NCI-H1694 treated with DMSO at 0.1 percent for 48 hours (cell line): ENCODE results near the gene KAT5.
"Not testable (repeated sequence)": the region's sequence is repeated elsewhere in the genome, so short reads cannot be mapped to it uniquely, and the experiment has no call there.

Experiments
- DNase-seq: peaks from one replicate; lab custom pipeline; 2025; lab: John Stamatoyannopoulos, UW

Gene KAT5

DNA sequence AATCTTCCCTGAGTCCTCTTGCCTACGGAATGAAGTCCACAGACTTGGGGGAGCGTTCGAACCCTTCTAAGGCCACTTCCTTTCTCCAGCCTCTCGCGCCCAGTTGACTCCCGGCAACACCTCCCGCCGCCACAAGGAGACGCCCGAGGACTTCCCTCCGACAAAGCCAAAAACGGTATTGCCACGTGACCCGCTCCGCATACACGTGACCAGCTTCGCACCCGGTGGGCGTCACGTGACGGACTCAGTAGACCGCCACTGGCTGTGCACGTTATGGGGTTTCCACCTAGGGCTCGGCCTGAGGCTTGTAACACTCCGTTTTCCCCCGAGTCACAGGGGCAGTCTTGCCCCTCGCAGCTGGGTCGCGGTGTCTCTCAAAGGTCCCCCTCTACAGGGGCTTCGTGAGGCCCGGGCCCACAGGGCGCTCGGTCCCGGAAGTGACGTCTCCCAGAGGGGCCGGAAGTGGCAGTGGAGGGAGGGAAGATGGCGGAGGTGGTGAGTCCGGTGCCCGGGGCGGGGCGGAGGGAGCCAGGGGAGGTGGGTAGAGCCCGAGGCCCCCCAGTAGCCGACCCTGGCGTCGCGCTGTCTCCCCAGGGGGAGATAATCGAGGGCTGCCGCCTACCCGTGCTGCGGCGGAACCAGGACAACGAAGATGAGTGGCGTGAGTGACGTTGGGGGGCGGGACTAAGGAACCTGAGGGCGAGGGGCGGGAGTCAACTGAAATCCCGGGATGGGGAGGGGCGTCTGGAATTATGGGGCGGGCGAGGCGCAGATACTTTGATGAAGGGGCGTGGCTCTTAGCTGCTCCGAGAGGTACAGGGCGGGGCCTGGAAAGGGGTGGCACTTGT is at the start of gene KAT5:
Gene KAT5, plus strand, starts transcription at position 468 of the 848 bp plus-strand sequence. Its CDS starts 16 bp downstream, at position 484.
- DNase-seq = peak; percentile 91

DNA sequence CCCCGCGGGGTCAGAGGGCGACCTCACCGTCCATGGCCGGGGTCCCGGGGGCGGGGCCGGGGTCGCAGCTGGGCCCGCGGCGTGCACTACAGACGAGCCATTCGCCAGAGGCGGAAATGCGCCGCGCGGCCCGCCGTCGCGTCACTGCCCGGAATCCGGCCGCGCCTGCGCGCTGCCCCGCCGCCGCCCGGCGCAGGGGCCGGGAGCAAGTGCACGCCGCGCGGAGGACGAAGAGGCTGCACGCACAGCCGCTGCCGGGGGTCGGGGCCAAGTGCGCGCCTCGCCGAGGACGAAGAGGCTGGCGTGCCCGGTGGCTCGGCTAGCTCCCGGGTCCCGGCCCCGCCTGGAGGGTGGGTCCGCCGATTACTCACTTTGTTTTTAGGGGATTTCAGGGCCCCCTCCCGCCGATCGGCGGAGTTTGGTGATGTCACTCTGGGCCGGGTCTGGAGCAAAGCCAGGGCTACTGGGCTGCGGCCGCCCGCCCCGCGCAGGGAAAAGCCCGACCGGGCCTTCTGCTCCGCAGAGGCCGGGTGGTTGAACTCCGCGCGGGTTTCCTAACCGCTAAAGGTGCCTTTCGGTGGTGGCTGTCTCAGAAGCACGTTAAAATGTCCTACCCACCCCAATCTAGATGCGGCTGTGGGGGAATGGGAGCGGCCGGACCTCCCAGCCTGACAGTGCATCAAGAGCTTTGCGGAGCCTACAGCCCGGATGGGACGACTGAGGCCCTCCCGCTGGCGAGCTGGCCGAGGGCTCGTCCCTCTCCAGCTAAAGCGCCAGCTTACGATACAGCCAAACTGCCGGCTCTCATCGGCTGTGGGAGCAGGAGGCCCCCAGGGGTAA is 49.0 kb upstream of the KAT5 start, which contains the start of gene RELA:
Gene RELA, minus strand, starts transcription at position 118 of the 840 bp plus-strand sequence. Its CDS starts 84 bp downstream, at position 34.
- peak; percentile 65 for DNase-seq

DNA sequence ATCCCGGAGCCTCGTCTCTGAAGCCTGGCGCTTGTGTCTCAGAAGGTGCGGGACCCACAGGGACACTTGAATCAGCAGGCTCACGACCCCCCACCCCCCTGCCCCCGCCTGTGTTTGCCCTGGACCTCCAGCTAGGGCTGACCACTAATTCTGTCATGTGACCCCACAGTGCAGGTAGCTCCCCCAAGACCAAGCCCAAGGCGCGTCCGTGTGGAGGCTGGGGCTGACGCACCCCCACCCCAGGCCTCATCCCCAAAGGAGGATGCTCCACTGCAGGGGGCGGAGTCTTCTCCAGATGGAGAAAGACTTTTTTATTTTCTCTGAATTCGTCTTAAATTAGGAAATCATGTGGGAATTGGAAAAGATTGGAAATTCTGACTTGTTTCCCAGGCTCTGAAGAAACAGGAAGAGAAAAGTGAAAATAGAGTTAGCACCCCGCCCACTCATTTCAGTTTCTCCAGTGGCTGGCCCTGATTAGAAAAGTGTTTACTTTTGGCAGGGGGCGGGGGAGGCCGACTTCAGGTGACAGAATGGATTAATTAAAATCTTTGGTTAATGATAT is 48.3 kb upstream of the KAT5 start:
- no peak for DNase-seq

GRCh38 chr11:65672180-65672860 is 39.7 kb upstream of the KAT5 start:
- DNase-seq = no peak

GRCh38 chr11:65672982-65673381 is 39.1 kb upstream of the KAT5 start:
- DNase-seq = no peak

DNA sequence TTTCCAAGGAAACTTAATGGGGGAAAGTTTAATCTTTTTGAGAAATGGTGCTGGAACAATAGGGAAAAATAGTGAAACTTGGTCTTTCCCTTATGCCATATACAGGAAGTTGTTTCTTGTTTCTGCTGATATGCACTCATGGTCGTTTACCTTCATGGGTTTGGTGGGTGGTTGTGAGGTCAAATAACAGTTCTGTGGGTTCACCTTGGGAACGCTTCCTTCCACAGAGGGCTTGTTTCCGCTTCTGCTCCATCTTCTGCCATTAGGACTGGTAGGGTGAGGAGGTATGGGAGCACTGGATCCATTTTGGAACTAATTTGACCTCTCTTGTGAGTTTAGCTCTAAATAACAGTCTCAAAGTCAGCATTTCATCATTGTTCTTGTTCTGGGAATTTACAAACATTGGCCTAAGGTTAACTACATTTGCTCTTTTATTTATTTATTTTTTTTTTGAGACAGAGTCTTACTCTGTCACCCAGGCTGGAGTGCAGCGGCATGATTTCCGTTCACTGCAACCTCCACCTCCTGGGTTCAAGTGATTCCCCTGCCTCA is 31.8 kb upstream of the KAT5 start:
- no peak for DNase-seq

- not testable (repeated sequence) for DNase-seq
These were observed 28.6 kb upstream of the KAT5 start for GRCh38 chr11:65683480-65683879.

- DNase-seq = no peak
These were observed 26.1 kb upstream of the KAT5 start for GRCh38 chr11:65685981-65686380.

- not testable (repeated sequence) for DNase-seq
These were observed 20.2 kb upstream of the KAT5 start for GRCh38 chr11:65691847-65692246.

DNA sequence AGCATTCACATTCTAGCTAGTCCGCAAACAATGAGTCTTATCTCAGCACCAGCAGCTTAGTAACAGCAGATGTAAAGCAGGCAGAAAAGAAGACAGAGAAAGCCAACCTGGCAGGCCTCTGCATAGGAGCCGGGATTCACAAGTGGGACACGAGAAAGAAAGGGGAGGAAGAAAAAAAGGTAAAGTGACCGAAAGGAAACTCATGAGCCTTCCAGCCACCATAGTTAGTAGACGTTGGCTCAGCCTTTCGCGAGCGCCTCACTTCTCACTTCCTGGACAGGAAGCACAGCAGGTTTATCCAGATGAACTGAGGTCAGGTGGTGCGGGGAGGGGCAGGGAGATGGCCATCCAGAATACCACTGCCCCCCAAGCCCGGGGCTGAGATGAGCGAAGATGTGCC is 19.7 kb upstream of the KAT5 start:
- no peak for DNase-seq

- peak; percentile 5 for DNase-seq
These were observed 16.4 kb upstream of the KAT5 start for GRCh38 chr11:65695459-65696241.

DNA sequence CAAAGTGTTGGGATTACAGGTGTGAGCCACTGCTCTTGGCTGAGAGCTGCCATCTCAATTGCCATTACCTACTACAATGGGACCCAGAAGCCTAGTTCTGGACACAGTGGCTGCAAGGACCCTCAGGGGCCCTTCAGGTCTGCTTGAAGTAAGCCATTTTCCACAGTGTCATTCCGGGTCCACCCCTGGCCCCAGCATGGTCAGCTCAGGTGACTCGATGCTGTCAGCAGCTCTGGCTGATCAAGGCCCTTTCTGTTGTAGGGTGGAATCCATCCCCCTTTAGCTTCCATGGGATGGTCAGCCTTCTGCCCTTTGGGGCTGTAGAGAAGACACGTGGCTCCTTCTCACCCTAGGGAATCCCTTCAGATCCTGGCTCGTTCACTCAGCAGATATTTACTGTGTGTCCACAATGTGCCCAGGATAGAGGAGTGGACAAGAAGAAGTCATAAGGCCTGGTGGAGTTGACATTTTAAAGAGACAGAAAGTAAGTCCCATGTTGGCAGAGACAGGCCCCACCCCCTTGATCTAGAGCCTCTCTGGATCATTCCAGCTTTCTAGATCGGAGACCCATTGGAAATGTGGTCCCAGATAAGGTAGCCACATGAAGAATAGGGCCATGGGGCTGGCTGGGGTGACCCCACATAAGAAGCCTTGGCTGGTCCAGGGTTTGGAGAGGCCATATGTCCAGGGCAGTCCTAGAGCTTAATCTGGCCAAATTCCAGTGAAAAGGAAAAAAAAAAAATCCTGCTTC is 15.1 kb upstream of the KAT5 start:
- no peak for DNase-seq

DNA sequence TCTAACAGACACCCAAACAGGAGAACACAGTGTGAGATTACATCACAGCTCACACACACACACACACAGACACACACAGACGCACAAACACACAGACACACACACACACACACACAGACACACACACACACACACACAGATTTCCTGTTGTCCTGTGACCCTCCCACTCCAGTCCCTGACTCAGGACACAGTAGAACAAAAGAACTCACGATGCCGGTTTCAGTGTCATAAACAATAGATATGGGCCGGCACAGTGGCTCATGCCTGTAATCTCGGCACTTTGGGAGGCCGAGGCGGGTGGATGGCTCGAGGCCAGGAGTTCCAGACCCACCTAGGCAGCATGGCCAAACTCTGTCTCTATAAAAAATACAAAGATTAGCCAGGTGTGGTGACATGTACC is 13.8 kb upstream of the KAT5 start:
- DNase-seq = no peak

- peak; percentile 83 for DNase-seq
These were observed 12.7 kb upstream of the KAT5 start for GRCh38 chr11:65699306-65699705.

DNA sequence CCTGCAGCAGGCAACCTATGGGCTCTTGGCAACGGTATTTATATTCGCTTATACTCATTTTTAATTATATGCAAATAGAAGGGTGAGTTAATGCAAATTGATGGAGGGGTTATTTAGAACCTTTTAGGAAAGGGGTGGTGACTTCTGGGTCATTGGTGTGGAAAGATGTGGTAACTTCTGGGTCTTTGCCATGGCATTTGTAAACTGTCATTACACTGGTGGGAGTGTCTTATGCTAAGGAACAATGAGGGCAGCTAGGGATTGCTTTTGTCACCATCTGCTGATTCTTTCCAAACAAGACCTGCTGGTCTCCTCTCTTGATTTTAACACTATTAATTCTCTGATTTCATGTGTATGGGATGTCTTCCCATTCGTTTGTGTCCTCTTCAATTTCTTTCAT is 11.7 kb upstream of the KAT5 start:
- DNase-seq = peak; percentile 83

DNA sequence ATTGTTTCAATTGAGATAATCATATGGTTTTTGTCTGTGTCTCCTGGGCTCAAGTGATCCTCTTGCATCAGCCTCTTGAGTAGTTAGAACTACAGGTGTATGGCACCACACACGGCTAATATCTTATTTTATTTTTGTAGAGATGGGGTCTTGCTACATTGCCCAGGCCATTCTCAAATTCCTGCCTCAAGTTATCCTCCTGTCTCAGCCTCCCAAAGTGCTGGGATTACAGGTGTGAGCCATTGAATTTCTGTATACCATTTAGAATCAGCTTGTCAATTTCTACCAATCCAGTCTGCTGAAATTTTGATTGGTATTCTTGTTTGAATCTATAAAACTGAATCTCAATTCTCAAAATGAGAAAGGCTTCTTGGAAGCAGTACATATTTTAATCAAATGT is 10.4 kb upstream of the KAT5 start:
- DNase-seq = no peak

GRCh38 chr11:65703846-65704245 is 8.2 kb upstream of the KAT5 start:
- no peak for DNase-seq

DNA sequence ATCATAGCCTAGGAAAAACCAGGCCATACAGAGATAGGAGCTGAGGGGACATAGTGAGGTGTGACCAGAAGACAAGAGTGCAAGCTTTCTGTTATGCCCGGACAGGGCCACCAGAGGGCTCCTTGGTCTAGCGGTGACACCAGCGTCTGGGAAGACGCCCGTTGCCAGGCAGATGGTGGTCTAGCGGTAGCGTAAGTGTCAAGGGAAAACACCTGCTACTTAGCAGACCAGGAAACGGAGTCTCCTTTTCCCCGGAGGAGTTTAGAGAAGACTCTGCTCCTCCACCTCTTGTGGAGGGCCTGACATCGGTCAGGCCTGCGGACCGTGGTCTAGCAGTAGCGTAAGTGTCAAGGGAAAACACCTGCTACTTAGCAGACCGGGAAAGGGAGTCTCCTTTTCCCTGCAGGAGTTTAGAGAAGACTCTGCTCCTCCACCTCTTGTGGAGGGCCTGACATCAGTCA is 5.7 kb upstream of the KAT5 start:
- peak; percentile 26 for DNase-seq

DNA sequence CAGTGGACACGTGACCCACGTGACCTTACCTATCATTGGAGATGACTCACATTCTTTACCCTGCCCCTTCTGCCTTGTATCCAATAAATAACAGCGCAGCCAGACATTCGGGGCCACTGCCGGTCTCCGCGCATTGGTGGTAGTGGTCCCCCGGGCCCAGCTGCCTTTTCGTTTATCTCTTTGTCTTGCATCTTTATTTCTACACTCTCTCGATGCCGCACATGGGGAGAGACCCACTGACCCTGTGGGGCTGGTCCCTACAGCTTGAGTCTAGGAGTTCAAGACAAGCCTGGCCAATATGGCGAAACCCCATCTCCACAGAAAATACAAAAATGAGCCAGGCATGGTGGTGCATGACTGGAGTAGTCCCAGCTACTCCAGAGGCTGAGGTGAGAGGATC is 5.0 kb upstream of the KAT5 start:
- not testable (repeated sequence) for DNase-seq

GRCh38 chr11:65708451-65708850 is 3.6 kb upstream of the KAT5 start:
- DNase-seq = no peak
